ENCODE results near the gene CDH4. TPM values are rescaled to one million over a fixed set of nuclear protein-coding genes. Genes with fewer than 3 reads are reported as not detected.

Gene CDH4
- total RNA-seq, 2 experiments from 2014 or later: 0.11 to 0.18 TPM

DNA sequence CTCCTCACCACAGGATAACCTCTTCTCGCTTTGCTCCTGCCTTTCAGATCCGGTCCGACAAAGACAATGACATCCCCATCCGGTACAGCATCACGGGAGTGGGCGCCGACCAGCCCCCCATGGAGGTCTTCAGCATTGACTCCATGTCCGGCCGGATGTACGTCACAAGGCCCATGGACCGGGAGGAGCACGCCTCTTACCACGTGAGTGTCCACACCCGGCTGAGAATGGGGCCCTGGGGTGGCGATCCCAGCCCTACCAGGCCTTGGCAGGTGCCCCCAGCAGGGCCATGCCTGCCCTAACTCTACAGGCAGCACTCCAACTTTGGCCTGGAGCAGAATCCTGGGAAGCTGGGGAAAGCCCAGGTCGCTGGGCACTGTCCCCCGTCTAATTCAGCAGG is 592.6 kb downstream of the CDH4 start:
- H3K4me1 Mint-ChIP-seq (ENCODE audit: low read depth): no peaks in the 10 kb centered on the region
- H3K4me3 Mint-ChIP-seq: no peak overlapping the region
- H3K36me3 Mint-ChIP-seq (ENCODE audit: low read depth): no peaks in the 10 kb centered on the region
- CTCF ChIA-PET: no interaction called here
- intact Hi-C loops (cut with micrococcal nuclease): no loop called here
- no peak overlapping the region for H3K27ac Mint-ChIP-seq
- ATAC-seq (no peak), DNase-seq (no peak)
- POLR2A ChIA-PET: no interaction called here
- peaks cover 2% of the 10 kb centered on the region for H3K27me3 Mint-ChIP-seq
- TF ChIP-seq, protein P1, sequence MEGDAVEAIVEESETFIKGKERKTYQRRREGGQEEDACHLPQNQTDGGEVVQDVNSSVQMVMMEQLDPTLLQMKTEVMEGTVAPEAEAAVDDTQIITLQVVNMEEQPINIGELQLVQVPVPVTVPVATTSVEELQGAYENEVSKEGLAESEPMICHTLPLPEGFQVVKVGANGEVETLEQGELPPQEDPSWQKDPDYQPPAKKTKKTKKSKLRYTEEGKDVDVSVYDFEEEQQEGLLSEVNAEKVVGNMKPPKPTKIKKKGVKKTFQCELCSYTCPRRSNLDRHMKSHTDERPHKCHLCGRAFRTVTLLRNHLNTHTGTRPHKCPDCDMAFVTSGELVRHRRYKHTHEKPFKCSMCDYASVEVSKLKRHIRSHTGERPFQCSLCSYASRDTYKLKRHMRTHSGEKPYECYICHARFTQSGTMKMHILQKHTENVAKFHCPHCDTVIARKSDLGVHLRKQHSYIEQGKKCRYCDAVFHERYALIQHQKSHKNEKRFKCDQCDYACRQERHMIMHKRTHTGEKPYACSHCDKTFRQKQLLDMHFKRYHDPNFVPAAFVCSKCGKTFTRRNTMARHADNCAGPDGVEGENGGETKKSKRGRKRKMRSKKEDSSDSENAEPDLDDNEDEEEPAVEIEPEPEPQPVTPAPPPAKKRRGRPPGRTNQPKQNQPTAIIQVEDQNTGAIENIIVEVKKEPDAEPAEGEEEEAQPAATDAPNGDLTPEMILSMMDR (IDR thresholded peaks at IDR 0.05): no peak
- no peaks in the 10 kb centered on the region for H3K9me3 Mint-ChIP-seq

DNA sequence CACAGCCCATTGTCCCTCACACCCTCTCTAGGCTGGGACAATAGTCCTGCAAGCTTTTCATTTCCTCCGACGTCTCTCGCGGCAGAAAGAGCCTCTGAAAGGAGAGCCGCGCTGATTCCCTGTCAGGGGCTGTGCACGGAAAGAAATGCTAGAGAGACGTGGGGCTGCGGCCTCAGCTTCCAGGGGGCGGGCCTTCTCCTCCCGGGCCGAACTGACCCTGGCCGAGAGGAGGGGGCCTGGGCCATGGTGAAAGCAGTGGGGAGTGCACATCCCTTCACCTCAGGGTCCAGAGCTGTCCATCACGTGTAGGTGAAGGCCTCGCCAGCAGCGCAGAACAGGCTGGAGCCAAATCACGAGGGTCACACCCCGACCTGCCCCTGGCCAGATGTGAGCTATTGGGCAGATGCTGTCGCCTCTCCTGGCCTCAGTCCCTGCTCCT is 593.2 kb downstream of the CDH4 start:
- H3K4me1 Mint-ChIP-seq (ENCODE audit: low read depth): no peaks in the 10 kb centered on the region
- H3K36me3 Mint-ChIP-seq (ENCODE audit: low read depth): no peaks in the 10 kb centered on the region
- ATAC-seq (no peak), DNase-seq (no peak)
- CTCF ChIA-PET: no interaction called here
- POLR2A ChIA-PET: no interaction called here
- H3K27ac Mint-ChIP-seq: no peak overlapping the region
- no peak overlapping the region for H3K4me3 Mint-ChIP-seq
- H3K27me3 Mint-ChIP-seq: peaks cover 2% of the 10 kb centered on the region
- TF ChIP-seq, protein P1 (IDR thresholded peaks at IDR 0.05): no peak
- intact Hi-C loops (cut with micrococcal nuclease): no loop called here
- H3K9me3 Mint-ChIP-seq: no peaks in the 10 kb centered on the region

DNA sequence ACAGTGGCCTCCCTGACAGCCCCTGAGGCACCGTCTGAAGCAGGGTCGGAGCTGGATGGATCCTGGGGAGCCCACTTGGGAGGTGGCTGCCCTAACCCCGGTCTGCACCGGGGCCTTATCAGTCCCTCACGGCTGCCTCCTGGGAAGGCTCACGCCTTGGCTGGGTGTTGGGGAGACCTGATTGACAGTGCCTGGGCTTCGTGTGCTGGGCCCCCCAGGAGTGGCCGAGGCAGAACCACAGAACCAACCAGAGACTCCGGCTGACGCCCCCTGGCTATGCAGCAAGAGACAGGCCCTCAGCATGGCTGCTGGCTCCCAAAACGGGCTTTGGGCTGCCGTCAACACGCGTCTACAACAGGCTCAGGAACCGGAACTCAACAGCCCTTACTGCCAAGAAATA is 594.0 kb downstream of the CDH4 start:
- no peak overlapping the region for H3K27ac Mint-ChIP-seq
- H3K36me3 Mint-ChIP-seq (ENCODE audit: low read depth): no peaks in the 10 kb centered on the region
- intact Hi-C loops (cut with micrococcal nuclease): no loop called here
- TF ChIP-seq, protein P1 (IDR thresholded peaks at IDR 0.05): no peak
- no peak for DNase-seq
- H3K4me1 Mint-ChIP-seq (ENCODE audit: low read depth): no peaks in the 10 kb centered on the region
- ChIA-PET POLR2A (no interaction called here), CTCF (no interaction called here)
- ATAC-seq: no peak
- H3K27me3 Mint-ChIP-seq: peaks cover 2% of the 10 kb centered on the region
- no peaks in the 10 kb centered on the region for H3K9me3 Mint-ChIP-seq
- no peak overlapping the region for H3K4me3 Mint-ChIP-seq

DNA sequence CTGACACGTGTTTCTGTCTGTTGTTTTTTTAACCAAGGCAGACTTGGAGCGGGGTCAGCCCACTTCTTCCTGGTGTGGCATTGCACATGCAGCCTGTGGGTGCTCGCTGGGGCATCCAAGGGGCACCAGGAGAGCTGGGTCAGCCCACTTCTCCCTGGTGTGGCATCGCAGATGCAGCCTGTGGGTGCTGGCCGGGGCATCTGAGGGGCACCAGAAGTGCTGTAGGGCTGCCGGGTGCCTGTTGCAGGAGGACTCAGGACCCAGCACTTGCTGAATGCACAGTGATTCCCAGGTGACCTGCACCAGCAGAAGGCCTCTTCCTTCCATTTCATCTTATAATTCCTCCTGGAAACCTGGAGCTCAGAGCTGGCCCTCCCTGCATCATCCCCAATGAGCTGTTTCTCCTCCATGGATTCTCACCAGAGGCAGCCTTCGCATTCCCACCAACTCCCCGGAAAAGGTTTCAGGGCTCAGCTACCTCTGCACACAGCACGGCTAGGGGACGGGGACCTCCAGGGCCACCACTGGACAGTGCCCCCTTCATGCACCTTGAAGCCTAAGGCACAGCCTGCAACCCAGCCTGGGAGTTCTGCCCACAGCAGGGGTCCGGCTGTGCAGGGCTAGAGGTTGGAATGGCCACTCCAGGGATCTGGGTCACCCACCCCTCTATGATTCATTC is 594.8 kb downstream of the CDH4 start:
- CTCF ChIA-PET: no interaction called here
- H3K36me3 Mint-ChIP-seq (ENCODE audit: low read depth): no peaks in the 10 kb centered on the region
- TF ChIP-seq, protein P1 (IDR thresholded peaks at IDR 0.05): no peak
- H3K27ac Mint-ChIP-seq: no peak overlapping the region
- H3K9me3 Mint-ChIP-seq: no peaks in the 10 kb centered on the region
- POLR2A ChIA-PET: no interaction called here
- no peaks in the 10 kb centered on the region for H3K4me1 Mint-ChIP-seq (ENCODE audit: low read depth)
- DNase-seq (no peak), ATAC-seq (no peak)
- peaks cover 2% of the 10 kb centered on the region for H3K27me3 Mint-ChIP-seq
- no peak overlapping the region for H3K4me3 Mint-ChIP-seq
- intact Hi-C loops (cut with micrococcal nuclease): no loop called here

GRCh38 chr20:61847420-61847748 is 595.3 kb downstream of the CDH4 start:
- no peaks in the 10 kb centered on the region for H3K9me3 Mint-ChIP-seq
- no peak overlapping the region for H3K27ac Mint-ChIP-seq
- H3K4me1 Mint-ChIP-seq (ENCODE audit: low read depth): no peaks in the 10 kb centered on the region
- DNase-seq (no peak), ATAC-seq (no peak)
- intact Hi-C loops (cut with micrococcal nuclease): no loop called here
- no peak overlapping the region for H3K4me3 Mint-ChIP-seq
- ChIA-PET CTCF (no interaction called here), POLR2A (no interaction called here)
- H3K27me3 Mint-ChIP-seq: peaks cover 2% of the 10 kb centered on the region
- TF ChIP-seq, protein P1 (IDR thresholded peaks at IDR 0.05): no peak
- H3K36me3 Mint-ChIP-seq (ENCODE audit: low read depth): no peaks in the 10 kb centered on the region
